Panc1 (cell line): Measurements from ENCODE around the gene TP53TG3.
"Not testable (repeated sequence)": the region's sequence is repeated elsewhere in the genome, so short reads cannot be mapped to it uniquely, and the experiment has no call there.

Source experiments
- POLR2AphosphoS5 ChIP-seq: IDR thresholded peaks from 2 replicates; pipeline ENCODE4 v1.6.1; 2012; ENCODE audit warnings: mild to moderate bottlenecking, low read depth, low read length, moderate library complexity
- SIN3A ChIP-seq: IDR thresholded peaks from 2 replicates; pipeline ENCODE4 v1.6.1; 2012; ENCODE audit warnings: low read depth, mild to moderate bottlenecking, low read length, moderate library complexity, borderline replicate concordance; ENCODE audit not compliant: insufficient read depth
- TF ChIP-seq, protein P1 (sequence below): fragments of 450-650 bp; IDR thresholded peaks from 2 replicates; pipeline ENCODE4 v1.5.1; 2017; ENCODE audit warnings: mild to moderate bottlenecking

DNA sequence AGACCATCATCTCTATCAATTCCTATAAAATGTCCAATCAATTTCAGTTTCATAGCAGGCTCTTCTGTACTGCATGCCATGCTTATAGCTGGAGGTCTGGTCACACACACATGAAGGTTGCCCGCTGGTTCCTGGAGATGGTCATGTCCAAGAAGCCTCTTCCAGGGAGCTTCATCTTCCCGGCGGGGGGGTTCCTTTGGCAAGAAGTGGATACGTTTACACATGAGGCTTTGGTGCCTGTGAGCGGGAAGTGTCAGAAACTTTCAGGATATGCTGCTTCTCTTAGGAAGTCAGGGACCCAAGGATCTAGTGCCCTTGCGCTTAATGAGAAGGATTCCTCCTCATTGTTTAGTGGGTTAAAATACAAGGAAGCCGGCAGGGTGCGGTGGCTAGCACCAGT, 43.9 kb downstream of the TP53TG3 start:
- TF ChIP-seq, protein P1, sequence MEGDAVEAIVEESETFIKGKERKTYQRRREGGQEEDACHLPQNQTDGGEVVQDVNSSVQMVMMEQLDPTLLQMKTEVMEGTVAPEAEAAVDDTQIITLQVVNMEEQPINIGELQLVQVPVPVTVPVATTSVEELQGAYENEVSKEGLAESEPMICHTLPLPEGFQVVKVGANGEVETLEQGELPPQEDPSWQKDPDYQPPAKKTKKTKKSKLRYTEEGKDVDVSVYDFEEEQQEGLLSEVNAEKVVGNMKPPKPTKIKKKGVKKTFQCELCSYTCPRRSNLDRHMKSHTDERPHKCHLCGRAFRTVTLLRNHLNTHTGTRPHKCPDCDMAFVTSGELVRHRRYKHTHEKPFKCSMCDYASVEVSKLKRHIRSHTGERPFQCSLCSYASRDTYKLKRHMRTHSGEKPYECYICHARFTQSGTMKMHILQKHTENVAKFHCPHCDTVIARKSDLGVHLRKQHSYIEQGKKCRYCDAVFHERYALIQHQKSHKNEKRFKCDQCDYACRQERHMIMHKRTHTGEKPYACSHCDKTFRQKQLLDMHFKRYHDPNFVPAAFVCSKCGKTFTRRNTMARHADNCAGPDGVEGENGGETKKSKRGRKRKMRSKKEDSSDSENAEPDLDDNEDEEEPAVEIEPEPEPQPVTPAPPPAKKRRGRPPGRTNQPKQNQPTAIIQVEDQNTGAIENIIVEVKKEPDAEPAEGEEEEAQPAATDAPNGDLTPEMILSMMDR: not testable (repeated sequence)
- not testable (repeated sequence) for TF ChIP-seq POLR2AphosphoS5, SIN3A
